ENCODE results near the gene PGAP3.

The PGAP3 gene

DNA sequence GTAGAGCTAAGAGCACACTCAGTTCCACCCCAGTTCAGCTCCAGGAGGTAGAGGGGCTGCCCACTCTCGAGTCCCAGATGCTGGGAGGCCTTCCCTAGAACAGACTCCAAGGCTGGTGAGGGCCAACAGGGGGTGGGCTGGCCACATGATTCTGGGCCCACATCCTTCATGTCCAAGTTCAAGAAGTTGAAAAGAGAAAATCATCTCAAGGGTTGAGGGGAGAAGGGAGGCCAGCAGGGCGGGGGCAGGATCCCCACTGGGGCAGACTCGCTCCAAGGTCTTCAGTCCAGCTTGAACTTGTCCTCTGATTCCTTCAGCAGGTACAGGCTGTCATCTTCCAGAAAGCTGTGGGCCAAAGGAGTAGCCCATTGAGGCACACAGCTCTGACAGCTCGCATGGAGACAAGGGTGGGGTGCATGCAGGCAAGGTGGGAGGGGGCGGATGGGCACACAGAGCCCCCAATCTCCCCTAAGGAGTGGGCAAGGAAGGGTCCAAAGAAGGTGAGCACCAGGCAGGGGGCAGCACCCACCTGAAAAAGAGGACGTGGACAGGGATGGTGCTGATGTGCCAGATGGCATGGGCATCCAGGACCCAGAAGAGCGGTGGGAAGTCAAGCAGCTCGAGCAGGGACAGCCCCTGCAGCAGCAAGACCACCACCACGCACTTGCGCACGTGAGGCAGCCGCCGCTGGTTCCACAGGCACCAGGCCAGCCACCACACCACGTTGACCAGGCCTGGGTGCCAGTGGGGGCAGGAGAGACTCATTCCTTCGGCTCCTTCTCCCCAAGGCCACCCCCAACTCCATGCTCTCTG lies 15.1 kb downstream of the PGAP3 start:
- H3K4ac ChIP-seq (ENCODE audit: low read depth in 1 of 2, low read length in 2 of 2) = no peak overlapping the region
- H3K36me3 ChIP-seq (ENCODE audit: control insufficient read depth in 1 of 2, insufficient read depth in 2 of 2, low read depth in 1 of 2, low read length in 2 of 2) = peaks cover 7 to 10% of the 10 kb centered on the region in 2 experiments
- 88% methylated on average over 15 of the region's 15 CpGs for WGBS
- no peak overlapping the region for H3K4me3 ChIP-seq (ENCODE audit: insufficient read depth in 1 of 2, low read depth in 1 of 2, low read length in 2 of 2)
- no peak overlapping the region for H2BK12ac ChIP-seq (ENCODE audit: low read length in 2 of 2)
- H3K27ac ChIP-seq (ENCODE audit: low read length, poor library complexity, severe bottlenecking) = no peak overlapping the region
- H3K4me2 ChIP-seq (ENCODE audit: low read length, poor library complexity, severe bottlenecking) = no peak overlapping the region
- no peak for DNase-seq
- H4K91ac ChIP-seq (ENCODE audit: low read length) = no peak overlapping the region
- H3K79me1 ChIP-seq (replicated peaks; ENCODE audit: low read length, poor library complexity, severe bottlenecking) = no peaks in the 10 kb centered on the region
- H3K9ac ChIP-seq (ENCODE audit: low read length) = no peak overlapping the region
- no peak overlapping the region for H2AFZ ChIP-seq (ENCODE audit: low read depth, low read length)
- H3K14ac ChIP-seq (ENCODE audit: low read length in 2 of 2) = no peak overlapping the region
- H2BK15ac ChIP-seq (ENCODE audit: low read depth, poor library complexity, severe bottlenecking) = no peak overlapping the region
- no peak overlapping the region for H3K23ac ChIP-seq (ENCODE audit: low read length in 2 of 2)
- peak overlapping the region; percentile 16 for H2AK5ac ChIP-seq (ENCODE audit: low read length, severe bottlenecking)
- no peak overlapping the region for H4K8ac ChIP-seq (ENCODE audit: low read length)
- H3K27me3 ChIP-seq (ENCODE audit: control insufficient read depth in 1 of 2, insufficient read depth in 1 of 2, low read length in 2 of 2) = peaks cover 13 to 55% of the 10 kb centered on the region in 2 experiments
- no peaks in the 10 kb centered on the region for H3K9me3 ChIP-seq (ENCODE audit: control insufficient read depth, low read length)
- no peak overlapping the region for H2BK5ac ChIP-seq (ENCODE audit: low read depth, low read length, poor library complexity, severe bottlenecking)
- no peak overlapping the region for H2BK120ac ChIP-seq (ENCODE audit: low read depth, low read length)
- H3K18ac ChIP-seq (ENCODE audit: low read depth in 1 of 2, low read length in 2 of 2) = no peak overlapping the region
- H3K4me1 ChIP-seq (ENCODE audit: control insufficient read depth, insufficient read depth, low read depth, low read length) = peaks cover 55% of the 10 kb centered on the region

DNA sequence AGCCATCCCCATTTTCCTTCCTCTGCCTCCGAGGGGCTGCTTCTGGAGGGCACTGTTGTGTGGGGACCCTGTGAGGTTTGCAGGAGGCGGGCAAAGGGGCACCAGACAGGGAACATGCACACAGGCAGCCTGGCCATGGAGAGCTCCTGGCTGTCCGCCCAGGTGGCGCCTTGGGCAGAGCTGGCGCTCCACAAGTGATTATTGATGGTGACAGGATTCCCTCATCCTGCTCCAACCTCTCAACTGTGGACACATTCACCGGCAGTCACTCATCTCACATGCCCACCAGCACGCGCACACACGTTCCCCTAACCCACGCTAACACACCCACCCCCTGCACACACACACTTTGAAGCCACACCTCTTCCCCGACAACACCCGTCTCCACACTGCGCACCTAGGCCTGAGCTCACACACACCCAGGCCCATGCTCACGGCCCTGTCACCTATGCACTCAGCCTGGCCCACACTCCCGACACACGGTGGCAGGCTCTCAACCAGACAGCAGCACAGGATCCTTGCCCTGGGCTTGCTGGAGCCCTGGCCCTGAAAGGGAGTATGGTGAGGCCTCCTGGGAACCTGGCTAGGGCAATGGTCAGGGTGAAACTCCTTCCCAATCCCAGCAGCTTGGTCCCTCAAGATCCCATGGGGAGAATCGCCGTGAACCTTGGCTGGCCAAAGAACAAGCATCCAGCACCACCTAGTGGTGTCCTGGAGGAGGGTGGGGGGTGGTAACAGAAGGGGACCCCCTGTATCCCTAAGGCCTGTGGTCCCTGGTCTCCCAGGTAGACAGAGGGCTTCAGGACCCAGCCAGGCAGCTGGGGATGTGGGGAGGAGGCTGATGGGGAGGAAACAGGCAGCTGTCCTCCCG lies 16.0 kb downstream of the PGAP3 start:
- H3K4me1 ChIP-seq (ENCODE audit: control insufficient read depth, insufficient read depth, low read depth, low read length) = peaks cover 58% of the 10 kb centered on the region
- H2BK12ac ChIP-seq (ENCODE audit: low read length in 2 of 2) = no peak overlapping the region
- H2AK5ac ChIP-seq (ENCODE audit: low read length, severe bottlenecking) = peak overlapping the region; percentile 16
- H3K27ac ChIP-seq (ENCODE audit: low read length, poor library complexity, severe bottlenecking) = no peak overlapping the region
- H3K23ac ChIP-seq (ENCODE audit: low read length in 2 of 2) = no peak overlapping the region
- H3K18ac ChIP-seq (ENCODE audit: low read depth in 1 of 2, low read length in 2 of 2) = no peak overlapping the region
- no peak overlapping the region for H4K8ac ChIP-seq (ENCODE audit: low read length)
- H3K4me2 ChIP-seq (ENCODE audit: low read length, poor library complexity, severe bottlenecking) = no peak overlapping the region
- WGBS = 83% methylated on average over 18 of the region's 19 CpGs
- no peak overlapping the region for H3K4me3 ChIP-seq (ENCODE audit: insufficient read depth in 1 of 2, low read depth in 1 of 2, low read length in 2 of 2)
- H2AFZ ChIP-seq (ENCODE audit: low read depth, low read length) = no peak overlapping the region
- H3K79me1 ChIP-seq (replicated peaks; ENCODE audit: low read length, poor library complexity, severe bottlenecking) = no peaks in the 10 kb centered on the region
- H3K9ac ChIP-seq (ENCODE audit: low read length) = no peak overlapping the region
- no peak overlapping the region for H3K14ac ChIP-seq (ENCODE audit: low read length in 2 of 2)
- H3K4ac ChIP-seq (ENCODE audit: low read depth in 1 of 2, low read length in 2 of 2) = no peak overlapping the region
- no peak overlapping the region for H2BK5ac ChIP-seq (ENCODE audit: low read depth, low read length, poor library complexity, severe bottlenecking)
- H2BK15ac ChIP-seq (ENCODE audit: low read depth, poor library complexity, severe bottlenecking) = no peak overlapping the region
- H3K27me3 ChIP-seq (ENCODE audit: control insufficient read depth in 1 of 2, insufficient read depth in 1 of 2, low read length in 2 of 2) = peaks cover 13 to 62% of the 10 kb centered on the region in 2 experiments
- no peaks in the 10 kb centered on the region for H3K9me3 ChIP-seq (ENCODE audit: control insufficient read depth, low read length)
- peak; percentile 53 for DNase-seq
- H4K91ac ChIP-seq (ENCODE audit: low read length) = no peak overlapping the region
- peaks cover 3 to 8% of the 10 kb centered on the region in 2 experiments for H3K36me3 ChIP-seq (ENCODE audit: control insufficient read depth in 1 of 2, insufficient read depth in 2 of 2, low read depth in 1 of 2, low read length in 2 of 2)
- no peak overlapping the region for H2BK120ac ChIP-seq (ENCODE audit: low read depth, low read length)

DNA sequence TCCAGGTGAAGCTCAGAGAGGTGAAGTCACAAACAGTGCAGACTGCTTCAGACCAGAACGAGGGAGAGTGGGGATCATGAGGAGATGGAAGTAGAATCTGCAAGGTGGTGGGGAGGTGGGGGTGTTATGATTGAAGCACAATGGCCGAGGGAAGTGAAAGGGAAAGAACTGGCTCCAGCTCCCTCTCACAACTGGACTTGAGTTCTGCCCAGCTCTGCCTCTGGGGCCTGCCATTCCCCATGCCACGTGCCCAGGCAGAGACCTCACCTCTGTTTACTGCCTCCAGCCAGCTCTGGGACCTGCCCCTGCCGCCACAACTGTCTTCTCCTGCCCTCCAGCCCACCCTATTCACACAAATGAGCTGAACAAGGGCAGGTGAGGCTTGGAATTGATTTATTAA lies 17.1 kb downstream of the PGAP3 start:
- H3K36me3 ChIP-seq (ENCODE audit: control insufficient read depth in 1 of 2, insufficient read depth in 2 of 2, low read depth in 1 of 2, low read length in 2 of 2) = peaks cover 0 to under 1% of the 10 kb centered on the region in 2 experiments
- no peak for DNase-seq
- H3K9me3 ChIP-seq (ENCODE audit: control insufficient read depth, low read length) = no peaks in the 10 kb centered on the region
- no peak overlapping the region for H3K18ac ChIP-seq (ENCODE audit: low read depth in 1 of 2, low read length in 2 of 2)
- no peak overlapping the region for H2BK15ac ChIP-seq (ENCODE audit: low read depth, poor library complexity, severe bottlenecking)
- no peak overlapping the region for H2BK5ac ChIP-seq (ENCODE audit: low read depth, low read length, poor library complexity, severe bottlenecking)
- H3K14ac ChIP-seq (ENCODE audit: low read length in 2 of 2) = no peak overlapping the region
- peak overlapping the region; percentile 46 for H4K91ac ChIP-seq (ENCODE audit: low read length)
- H3K4me3 ChIP-seq (ENCODE audit: insufficient read depth in 1 of 2, low read depth in 1 of 2, low read length in 2 of 2) = no peak overlapping the region
- H3K79me1 ChIP-seq (replicated peaks; ENCODE audit: low read length, poor library complexity, severe bottlenecking) = no peaks in the 10 kb centered on the region
- peaks cover 61% of the 10 kb centered on the region for H3K4me1 ChIP-seq (ENCODE audit: control insufficient read depth, insufficient read depth, low read depth, low read length)
- H3K27me3 ChIP-seq (ENCODE audit: control insufficient read depth in 1 of 2, insufficient read depth in 1 of 2, low read length in 2 of 2) = peaks cover 13 to 73% of the 10 kb centered on the region in 2 experiments
- H3K4ac ChIP-seq (ENCODE audit: low read depth in 1 of 2, low read length in 2 of 2) = no peak overlapping the region
- H4K8ac ChIP-seq (ENCODE audit: low read length) = no peak overlapping the region
- H3K27ac ChIP-seq (ENCODE audit: low read length, poor library complexity, severe bottlenecking) = no peak overlapping the region
- H3K4me2 ChIP-seq (ENCODE audit: low read length, poor library complexity, severe bottlenecking) = no peak overlapping the region
- no peak overlapping the region for H3K9ac ChIP-seq (ENCODE audit: low read length)
- no peak overlapping the region for H2BK120ac ChIP-seq (ENCODE audit: low read depth, low read length)
- no peak overlapping the region for H3K23ac ChIP-seq (ENCODE audit: low read length in 2 of 2)
- no peak overlapping the region for H2AK5ac ChIP-seq (ENCODE audit: low read length, severe bottlenecking)
- no peak overlapping the region for H2AFZ ChIP-seq (ENCODE audit: low read depth, low read length)
- no peak overlapping the region for H2BK12ac ChIP-seq (ENCODE audit: low read length in 2 of 2)
- WGBS = 53% methylated on average over 4 of the region's 4 CpGs

All from mesenchymal stem cell (in vitro differentiated cells and primary cell).